ENCODE results near the gene ARMS2.

ARMS2 gene

GRCh38 chr10:122495406-122496340, 41.2 kb downstream of the ARMS2 start:
- DNase-seq, result no peak

DNA sequence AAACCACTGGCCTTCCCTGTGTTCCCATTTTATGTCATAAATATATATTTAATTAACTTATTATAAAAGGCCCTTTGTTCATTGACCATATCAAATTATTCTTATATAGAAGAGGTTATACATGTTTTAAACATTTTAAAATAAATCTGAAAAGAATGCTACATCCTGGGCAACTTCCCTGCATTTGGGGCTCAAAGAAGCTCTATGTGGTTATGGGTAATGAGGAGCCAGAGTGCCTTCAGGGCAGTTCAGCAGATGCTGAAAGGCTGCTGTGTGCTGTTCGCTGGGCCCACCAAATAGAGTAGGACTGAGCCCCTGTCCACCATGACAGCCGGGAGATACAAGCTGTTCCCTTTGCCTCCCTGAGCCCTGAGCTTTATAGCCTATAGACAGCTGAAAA, 42.8 kb downstream of the ARMS2 start:
- DNase-seq, result no peak

GRCh38 chr10:122498521-122498920, 44.1 kb downstream of the ARMS2 start:
- no peak for DNase-seq

- no peak for DNase-seq
Measured at GRCh38 chr10:122499012-122499411, 44.6 kb downstream of the ARMS2 start.

DNA sequence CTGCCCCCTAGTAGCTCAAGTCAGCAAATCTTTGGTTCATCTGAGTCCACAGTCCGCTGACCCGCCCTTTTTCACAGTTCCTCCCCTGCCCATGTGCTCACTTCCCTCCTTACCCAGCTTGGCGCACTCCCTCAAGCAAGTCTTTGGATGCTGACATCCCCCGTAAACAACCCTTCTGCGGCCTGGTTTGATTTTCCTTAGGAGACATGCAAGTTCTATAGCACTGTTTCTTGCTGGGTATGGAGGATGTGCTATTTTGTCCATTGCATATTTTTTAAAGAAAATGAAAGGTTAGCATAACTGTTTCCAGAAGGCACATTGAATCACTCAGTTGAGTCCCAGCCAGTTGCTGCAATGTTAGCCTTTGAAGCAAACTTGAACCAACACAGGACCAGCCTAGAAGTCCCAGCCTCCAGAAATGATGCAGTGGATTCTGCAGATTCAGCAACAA, 45.1 kb downstream of the ARMS2 start:
- DNase-seq, result no peak

DNA sequence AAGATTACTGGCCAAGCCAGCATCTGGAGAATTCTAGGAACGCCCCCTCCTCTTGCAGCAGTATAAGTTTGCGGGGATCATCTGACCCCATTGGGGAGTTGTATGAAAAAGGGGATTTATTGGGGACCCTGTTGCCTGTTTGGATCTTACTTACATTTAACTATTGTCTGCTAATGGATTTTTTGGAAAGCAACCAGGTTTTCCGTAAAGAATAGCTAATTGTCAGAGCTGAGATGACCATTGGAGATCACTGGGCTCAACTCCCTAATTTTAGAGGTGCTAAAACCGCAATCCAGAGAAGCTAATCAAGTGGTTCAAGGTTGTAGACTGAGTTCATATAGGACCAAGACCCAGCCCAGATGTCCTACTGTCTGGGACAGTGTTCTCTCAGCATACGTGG, 45.7 kb downstream of the ARMS2 start:
- no peak for DNase-seq

DNA sequence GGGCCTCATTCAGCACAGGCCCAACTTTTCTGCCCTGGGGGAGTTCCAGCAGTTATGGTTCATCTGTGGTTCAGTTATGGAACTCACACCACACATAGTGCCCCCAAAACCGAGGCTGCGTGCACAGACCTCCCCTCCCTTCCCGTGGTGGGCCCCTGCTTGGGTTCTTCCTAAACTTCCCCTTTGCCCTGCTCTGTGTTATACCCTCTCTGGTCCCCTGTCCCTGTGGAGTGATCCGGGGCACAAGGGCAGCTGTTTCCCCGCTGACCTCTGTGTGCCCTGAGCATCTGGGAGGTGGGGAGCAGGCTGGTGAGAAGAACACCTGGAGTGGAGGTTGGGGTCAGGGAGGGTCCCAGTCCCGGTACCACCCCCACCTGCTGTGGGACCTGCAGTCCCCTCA, 46.3 kb downstream of the ARMS2 start:
- DNase-seq, result no peak

- DNase-seq, result no peak
Measured at GRCh38 chr10:122503012-122503411, 48.6 kb downstream of the ARMS2 start.

DNA sequence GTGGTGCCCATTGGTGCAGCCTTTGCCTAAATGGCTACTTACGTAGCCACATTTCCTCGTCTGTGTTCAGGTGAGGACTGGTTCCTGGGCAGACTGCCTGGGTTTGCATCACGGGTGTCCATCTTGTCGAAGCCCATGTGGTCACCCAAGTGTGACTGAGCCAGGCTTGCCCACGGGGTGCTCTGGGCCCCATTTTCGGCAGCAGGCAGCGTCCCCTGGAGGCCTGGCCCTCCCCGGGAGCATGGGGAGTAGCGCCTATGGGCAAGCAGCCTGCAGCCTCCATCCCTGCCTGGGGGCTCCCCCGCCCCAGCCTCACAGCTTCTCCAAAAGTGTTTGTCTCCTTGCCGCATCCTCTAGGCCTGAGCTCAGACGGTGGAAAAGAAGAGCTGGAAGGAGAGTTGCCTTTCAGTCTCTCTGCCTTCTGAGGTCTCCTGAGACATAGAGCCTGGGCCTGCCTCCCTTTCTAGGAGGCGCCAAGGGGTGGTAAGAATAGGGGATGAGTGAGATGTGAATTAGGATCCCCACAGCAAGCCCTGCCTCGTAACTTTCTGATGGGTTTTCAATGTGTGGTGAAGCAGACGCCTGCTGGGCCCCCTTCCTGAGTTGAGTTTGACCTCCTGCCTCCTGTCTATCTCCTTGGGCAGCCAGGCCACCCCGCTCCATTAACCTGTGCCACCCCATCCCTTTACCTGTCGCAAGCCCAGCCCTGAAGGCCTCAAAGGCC, 49.6 kb downstream of the ARMS2 start:
- no peak for DNase-seq

DNA sequence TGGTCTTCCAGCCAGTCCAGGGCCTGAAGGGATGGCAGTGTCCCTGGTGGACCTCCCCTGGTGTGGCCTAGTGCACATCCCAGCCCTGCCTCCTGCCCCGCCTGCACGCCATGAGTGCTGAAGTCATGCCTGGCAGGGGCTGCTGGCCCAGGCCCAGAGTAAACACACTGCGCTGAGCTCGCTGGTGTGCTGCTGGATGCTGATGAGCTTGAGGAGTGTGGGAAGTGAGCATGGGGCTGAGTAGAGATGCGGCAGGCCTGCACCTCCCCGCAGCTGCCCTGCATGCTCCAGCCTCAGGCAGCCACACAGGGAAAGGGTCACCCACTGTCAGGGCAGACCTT, 50.1 kb downstream of the ARMS2 start:
- DNase-seq, result no peak

- no peak for DNase-seq
Measured at GRCh38 chr10:122505011-122505410, 50.6 kb downstream of the ARMS2 start.

DNA sequence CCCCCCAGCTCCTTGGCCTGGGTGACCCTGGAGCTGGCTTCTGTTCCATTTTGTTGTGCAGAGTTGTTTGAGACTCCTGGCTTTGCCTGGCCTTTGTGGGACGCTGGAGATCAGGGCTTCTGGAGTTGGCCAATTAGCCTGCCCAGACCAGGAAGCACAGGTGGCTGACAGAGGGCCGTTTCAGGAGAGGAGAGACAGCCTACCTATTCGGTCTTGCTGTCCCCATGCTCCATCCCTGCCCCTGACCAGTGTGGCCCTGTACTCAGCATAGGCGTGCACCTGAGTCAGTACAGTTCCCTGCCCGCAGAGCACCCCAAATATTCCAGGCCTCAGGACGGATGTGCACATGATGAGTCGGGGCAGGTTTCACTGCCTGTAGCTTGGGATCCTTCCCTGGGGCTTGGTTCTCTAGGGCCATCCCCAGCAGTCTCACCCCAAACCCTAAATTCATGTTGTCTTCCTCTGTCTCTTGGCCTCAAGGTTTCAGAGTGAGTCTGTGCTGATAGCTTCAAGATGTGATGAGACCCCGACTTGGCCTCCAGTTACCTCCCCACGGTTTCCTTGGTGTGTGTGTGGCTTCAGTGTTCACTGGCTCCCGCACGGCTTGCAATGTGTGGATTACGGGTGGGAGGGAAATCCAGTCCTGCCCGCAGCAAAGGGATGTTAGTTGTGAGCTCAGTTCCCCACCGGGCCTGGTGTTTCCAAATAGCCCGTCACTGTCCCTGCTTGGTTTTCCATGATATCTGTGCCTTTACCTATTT, 51.6 kb downstream of the ARMS2 start:
- no peak for DNase-seq
